Measurements from ENCODE around the gene LAMC1.

GRCh38 chr1:182998482-182998881 lies 24.7 kb upstream of the LAMC1 start:
- no peak for TF ChIP-seq POLR2A (IDR thresholded peaks at IDR 0.05; ENCODE audit: low read length)
- no peak for TF ChIP-seq GATA1 (IDR thresholded peaks at IDR 0.05; ENCODE audit: low read depth, low read length)

Data from erythroblast (primary cell).